ENCODE results near the gene ADAMTS12.

- TF ChIP-seq EZH2phosphoT487 (IDR thresholded peaks at IDR 0.05; ENCODE audit: borderline replicate concordance, low read depth, low read length): no peak
- no peak for TF ChIP-seq CTCF (conservative IDR thresholded peaks at IDR 0.05; ENCODE audit: low read length)
Measured at GRCh38 chr5:33795496-33795895, 96.3 kb downstream of the ADAMTS12 start.

Measured in OCI-LY7 (cell line).